HK-2 (cell line): ENCODE results near the gene KNTC1.
A peak's percentile ranks its signal among the peaks of the same experiment; 100 is the strongest.
"Not testable (repeated sequence)": the region's sequence is repeated elsewhere in the genome, so short reads cannot be mapped to it uniquely, and the experiment has no call there.

Experiments used
- DNase-seq: peaks from one replicate; pipeline ENCODE4 v3.0.0-alpha.2; 2018; ENCODE audit not compliant: unreplicated experiment

The KNTC1 gene

DNA sequence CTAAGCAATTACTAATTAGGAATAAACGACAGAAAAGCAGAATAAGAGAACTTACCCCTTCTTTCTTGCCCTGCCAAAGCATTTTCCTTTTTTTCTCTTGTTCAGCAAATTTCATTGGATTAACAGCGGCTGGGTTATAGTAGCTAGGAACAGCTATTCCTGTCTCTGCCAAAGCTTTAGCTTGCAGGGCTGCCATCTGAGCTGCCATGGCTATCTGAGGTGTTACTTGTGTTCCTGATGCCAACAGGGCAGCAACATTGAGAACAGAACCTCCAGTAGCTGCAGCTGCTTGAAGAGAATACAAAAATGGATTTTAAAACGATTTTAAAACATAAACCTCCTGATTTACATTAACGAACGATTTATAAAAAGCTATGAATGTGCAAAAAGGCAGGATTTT, 18.9 kb upstream of the KNTC1 start:
- DNase-seq: no peak

DNA sequence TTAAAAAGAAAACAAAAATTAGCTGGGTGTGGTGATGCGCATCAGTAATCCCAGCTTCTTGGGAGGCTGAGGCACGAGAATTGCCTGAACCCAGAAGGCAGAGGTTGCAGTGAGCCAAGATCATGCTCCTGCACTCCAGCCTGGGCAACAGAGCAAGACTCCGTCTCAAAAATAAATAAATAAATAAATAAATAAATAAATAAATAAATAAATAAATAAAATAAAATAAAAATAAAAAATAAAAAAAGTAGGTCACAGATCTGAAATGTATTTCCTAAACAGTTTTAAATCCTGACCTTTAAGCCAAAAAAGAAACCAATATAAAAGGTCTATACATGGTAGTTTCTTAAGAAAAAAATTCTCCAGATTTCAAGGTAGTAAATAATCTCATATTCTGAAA, 14.0 kb upstream of the KNTC1 start:
- DNase-seq: not testable (repeated sequence)

DNA sequence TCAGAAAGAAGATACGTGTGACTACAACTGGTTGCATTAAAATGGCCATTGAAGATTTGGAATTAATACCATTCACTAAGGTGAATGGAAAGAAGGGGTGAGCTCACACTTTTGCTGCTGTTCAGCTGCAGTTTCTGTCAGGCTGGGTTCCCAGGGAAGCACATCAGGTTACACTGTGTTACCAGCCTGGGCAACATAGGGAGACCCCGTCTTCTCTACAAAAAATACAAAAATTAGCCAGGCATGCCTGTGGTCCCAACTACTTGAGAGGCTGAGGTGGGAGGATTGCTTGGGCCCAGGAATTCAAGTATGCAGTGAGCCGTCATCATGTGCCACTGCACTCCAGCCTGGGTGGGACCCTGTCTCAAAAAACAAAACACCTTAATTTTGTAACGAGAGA, 13.4 kb upstream of the KNTC1 start:
- no peak for DNase-seq

DNA sequence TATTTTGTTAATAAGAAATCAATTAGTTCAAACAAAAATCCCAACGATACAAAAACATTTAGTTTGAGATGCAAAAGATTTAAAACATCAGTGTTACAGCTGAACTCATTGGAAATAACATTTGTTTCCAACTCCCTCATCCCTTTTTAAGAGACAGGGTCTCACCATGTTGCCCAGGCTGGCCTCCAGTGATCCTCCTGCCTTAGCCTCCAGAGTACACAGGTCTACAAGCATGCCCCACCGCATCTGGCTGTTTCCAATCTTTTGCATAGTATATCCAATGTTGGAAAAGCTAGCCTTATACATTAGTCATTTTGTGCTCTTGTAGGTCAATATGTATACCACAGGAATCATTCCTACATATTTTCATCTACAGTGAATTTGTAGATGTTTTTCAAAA, 11.8 kb upstream of the KNTC1 start:
- DNase-seq: no peak

DNA sequence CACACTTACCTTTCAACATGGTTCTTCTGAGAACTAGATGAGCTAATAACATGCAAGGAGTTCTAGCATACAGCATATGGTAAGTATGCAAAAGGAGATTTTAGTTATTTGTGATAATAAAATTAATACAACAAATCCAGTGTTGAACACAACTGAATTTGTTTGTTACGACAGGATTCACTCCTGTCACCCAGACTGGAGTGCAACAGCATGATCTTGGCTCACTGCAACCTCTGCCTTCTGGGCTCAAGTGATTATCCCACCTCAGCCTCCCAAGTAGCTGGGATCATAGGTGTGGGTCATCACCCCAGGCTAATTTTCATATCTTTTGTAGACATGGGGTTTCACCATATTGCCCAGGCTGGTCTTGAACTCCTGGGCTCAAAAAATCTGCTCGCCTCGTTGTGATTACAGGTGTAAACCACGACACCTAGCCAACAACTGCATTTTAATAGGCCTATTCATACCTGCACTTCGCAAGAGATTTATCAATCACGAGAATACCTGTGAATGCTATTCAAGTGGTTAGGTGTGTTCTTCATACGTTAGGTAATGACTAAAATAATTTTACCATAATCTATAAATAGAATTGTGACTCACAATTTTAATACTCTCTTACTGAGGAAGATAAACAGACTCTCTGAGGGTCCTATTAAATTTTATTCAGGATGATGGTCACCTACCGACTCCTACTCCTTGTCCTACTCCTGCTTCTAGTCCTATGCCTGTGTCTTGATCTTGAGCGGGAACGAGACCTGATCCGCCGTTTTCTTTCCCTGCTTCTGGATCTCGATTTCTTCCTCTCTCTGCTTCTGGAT, 10.3 kb upstream of the KNTC1 start:
- DNase-seq: no peak

DNA sequence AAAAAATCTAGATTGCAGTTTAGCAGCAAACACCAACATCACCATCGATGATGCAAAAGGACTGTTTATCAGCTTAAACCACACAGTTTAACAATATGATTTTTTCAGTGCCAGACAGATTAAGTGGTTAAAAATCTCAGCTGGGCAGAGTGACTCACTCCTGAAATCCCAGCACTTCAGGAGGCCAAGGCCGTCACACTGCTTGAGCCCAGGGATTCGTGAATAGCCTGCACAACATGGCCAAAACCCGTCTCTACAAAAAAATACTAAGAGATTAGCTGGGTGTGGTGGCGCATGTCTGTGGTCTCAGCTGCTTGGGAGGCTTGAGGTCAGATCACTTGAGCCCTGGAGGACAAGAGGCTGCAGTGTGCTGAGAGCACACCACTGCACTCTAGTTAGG, 9.2 kb upstream of the KNTC1 start:
- DNase-seq: peak; percentile 86

DNA sequence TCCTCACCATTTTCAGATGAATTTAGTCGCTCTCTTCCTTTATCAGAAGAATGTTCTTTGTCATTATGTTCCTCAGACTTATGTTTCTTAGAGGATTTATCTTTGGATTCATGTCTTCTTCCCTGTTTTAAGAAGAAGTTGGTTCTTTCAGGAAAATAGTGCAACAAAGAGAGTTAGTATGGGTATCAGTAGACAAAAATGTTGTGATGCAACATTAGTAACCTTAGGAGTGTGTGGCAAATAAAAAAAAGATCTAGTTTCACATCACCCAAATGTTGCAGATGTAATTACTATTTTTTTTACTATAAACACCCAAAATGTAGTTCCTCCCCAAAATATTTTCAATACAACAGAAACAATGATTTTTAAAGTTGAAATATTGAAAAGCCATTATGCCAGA, 8.1 kb upstream of the KNTC1 start:
- no peak for DNase-seq

DNA sequence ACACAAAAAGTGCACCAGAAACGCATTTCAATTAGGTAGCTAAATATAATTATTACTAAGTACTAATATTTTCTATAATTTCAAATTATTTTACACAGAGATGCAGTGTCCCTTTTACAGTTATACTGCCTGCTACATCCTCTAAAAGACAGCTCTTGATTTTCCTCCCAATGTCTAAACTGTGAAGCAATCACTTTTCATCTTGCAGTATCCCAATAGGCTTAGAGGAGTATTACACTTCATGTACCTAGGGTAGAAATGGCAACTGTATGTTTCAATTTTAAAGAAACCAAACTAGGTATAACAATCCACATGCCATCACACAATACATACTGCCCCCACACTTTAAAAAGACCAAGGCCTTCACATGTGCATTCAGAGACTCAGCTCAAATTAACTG, 7.6 kb upstream of the KNTC1 start:
- DNase-seq: no peak

DNA sequence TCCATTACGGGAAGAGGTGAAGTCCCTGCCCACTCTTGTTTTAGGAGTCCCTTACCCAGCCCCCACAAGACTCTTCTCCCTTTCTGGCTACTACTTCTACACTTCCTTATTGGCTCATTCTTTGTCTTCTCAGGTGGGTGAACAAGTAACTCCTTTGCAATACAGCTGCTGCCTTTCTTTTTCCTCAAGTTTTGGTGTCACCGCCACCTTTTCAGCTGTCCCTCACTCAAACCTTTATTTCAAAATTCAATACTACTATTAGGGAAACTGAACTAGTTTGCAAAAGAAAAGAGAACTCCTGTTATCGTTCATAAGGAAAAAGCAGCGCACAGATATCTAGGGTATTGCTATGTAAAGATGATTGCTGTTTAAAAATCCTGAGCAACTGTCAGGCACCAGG, 6.4 kb upstream of the KNTC1 start:
- no peak for DNase-seq

DNA sequence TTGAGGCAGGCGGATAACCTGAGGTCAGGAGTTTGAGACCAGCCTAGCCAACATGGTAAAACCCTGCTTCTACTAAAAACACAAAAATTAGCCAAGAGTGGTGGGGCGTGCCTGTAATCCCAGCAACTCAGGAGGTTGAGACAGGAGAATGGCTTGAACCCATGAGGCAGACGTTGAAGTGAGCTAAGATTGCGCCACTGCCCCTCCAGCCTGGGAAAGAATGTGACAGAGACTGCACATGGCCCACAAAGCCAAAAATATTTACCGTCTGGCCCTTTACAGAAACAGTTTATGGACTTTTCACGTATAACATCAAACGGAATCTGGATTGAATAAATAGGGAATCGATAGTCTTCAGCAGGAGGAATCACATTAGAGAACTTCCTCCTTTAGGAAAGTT, 3.8 kb upstream of the KNTC1 start:
- DNase-seq: no peak

DNA sequence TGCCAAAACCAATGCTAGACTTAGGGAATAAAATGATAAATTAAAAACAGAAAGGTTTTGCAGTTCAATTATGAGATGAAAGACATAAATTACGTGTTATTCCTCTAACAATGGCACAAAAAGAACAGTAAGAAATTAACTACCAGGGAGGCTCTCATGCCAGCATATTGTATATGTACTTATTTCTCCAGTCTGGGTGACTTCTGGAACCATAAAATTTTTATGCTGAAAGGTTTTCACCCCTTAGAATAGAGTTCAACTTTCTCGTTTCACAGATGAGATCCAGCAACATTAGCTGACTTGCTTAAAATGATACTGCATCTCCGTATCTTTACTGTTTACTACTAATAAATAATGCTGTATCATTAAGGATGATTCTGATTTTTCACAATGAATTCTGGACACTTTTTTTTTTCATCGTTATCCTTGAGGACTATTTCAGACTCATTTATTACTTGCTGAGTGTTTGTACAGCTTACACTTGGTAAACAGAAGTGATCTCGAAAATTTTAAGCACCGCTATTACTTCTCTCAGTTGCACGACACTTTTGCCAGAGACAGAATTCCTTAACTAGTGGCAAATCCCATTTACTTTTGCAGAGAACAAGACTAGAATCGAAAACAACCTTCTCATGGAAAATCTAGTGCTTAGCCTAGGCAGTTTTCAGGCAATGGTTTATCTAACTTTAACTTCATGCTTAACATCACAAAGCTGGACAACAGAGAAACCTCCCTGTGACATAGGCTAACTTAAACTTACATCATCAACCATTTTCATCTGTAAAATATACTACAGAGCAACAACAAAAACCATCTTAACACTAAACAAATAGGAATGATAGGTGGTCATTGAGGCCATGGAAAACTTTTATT, 3.0 kb upstream of the KNTC1 start:
- DNase-seq: no peak

DNA sequence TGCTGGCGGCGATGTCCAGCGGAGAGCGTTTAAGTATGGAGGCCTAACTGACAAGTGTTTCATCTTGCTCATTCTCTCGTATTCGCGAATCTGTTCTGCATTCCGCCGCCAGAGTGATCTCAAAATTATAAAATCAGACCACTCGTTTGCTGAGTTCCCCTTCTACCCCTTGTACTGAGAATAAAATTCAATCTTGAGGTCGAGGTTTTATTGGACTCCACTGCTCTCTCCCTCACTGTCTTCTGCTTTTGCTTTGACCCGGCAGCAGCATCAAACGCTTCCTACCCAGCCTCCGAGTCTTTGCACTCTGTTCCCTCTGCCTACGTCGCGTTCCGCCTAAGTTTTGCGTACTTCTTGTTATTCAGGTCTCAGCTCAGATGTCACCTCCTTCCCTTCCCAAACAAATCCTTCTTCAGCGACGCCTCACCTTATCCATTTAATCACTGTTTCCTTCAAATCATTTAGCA, 462 bp downstream of the KNTC1 start:
- DNase-seq: no peak

DNA sequence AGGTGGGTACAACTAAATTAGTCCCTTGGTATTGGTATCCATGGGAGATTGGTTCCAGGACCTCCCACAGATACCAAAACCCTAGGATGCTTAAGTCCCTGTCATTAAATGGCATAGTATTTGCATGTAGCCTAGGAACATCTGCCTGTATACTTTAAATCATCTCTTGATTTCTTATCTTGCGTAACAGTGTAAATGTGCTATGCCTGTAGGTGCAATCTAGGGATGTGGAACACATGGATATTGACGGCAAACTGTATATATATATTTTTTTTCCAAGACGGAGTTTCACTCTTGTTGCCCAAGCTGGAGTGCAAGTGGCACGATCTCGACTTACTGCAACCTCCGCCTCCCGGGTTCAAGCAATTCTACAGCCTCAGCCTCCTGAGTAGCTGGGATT, 1.5 kb downstream of the KNTC1 start:
- DNase-seq: no peak

DNA sequence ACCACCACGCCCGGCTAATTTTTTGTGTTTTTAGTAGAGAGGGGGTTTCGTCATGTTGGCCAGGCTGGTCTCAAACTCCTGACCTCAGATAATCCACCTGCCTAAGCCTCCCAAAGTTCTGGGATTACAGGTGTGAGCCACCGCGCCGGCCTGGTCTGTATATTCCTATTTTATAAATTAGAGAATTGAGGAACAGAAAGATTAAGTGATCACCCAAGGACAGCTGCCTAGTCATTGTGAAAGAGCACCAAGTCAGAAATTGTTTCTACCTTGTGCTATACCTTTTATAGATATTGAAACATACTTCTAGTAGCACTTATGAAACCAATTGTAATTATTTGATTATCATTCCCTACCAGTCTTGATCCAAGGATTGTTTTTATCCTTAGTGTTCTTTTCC, 1.9 kb downstream of the KNTC1 start:
- no peak for DNase-seq

DNA sequence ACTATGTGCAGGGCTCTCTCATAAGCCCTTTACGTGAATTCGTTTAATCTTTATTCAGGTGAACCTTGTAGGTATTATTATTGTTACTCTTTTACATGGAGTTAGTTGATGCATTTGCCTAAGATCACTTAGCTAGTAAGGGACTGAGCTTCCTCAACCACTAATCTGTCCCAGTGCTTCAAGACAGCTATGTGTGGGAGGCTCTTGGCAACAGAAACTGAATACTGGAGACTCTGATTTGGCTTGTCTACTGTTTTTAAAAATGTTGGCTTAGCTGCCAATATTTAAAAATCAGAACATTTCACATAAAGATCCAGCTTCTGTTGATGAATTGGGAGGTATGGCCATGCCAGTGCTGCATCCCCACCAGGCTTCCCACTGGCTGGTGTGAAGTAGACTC, 6.8 kb downstream of the KNTC1 start:
- no peak for DNase-seq

DNA sequence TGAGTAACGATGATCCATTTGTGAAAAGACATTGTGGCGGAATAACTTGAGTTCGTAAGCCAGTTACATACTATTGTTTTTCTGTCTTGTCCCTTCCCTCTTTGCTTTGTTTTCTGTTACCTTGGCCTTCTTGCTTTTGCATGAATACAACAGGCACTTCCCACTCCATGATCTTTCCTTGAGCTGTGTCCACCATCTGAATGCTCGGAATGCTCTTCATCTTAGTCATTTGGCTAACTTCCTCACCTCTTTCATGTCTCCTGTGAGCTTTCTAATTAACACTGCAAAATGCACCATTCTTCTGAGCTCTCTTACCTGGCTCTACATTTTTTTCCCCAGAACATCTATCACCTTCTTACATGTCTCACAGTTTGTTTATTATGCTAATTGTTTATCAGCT, 10.0 kb downstream of the KNTC1 start:
- DNase-seq: no peak

DNA sequence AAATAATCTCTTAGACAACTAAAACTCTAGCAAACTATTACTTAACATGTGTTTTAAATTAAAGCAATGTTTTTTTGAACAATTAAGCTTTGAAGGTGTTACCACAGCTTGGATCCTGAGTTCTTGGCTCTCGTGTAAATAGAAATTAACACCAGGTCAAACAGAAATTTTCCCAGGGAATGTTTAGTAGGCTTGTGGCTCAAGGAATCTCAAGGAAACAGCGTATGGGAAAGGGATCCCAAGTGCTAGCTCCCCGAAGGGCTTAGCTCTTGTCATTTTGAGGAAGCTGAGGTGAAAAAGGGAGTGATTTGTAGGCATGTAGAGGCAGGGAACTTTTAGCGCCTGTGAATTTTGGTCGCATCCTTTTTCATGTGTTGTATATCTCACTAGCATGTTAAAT, 11.4 kb downstream of the KNTC1 start:
- no peak for DNase-seq

DNA sequence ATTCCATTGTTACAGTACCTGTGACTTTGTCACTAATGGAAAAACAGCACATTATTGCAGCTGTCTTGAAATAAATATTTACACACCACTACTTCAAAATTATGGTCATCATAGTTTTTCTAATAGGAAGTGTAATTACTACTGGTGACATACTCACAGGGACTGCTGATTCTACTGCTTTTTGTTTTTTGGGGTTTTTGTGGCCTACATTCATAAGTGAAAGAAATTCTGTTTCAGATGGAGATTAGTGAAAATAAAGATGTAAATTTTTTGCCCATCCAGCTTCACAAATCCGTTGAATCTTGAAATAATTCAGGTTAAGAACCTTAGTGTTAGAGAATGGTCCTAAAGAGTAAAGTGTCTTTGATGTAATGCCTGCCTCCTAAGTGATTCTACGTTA, 17.5 kb downstream of the KNTC1 start:
- DNase-seq: no peak

DNA sequence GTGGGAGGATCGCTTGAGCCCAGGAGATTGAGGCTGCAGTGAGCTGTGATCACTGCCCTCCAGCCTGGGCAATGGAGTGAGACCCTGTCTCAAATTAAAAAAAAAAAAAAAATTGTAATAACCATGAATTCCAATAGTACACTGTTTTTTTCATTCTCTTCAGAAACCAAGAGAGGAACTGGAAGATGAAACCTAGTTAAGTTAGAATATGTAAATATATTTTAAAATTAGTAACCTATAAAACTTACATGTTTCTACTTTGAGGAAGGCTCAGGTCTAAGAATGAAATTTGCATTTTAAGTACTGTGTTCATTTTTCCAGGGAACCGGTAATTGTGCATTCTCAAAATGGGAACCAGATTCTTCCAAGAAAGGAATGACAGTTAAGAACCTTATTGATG, 18.8 kb downstream of the KNTC1 start:
- no peak for DNase-seq

DNA sequence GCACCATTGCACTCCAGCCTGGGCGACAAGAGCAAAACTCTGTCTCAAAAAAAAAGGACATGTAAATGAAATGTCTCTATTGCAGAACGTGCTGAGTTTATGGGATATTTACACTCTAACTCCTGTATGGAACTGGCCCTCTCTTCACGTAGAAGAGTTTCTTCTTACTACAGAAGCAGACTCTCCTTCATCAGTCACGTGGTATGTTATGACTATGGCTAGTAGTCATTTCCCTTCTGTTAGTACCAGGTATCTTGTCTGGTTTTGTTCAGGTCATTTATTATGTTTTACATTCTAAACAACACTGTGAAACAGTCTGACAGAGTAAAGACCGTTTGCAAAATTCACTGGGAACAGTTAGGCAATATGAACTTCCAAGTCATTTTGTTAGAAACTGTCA, 20.3 kb downstream of the KNTC1 start:
- no peak for DNase-seq

DNA sequence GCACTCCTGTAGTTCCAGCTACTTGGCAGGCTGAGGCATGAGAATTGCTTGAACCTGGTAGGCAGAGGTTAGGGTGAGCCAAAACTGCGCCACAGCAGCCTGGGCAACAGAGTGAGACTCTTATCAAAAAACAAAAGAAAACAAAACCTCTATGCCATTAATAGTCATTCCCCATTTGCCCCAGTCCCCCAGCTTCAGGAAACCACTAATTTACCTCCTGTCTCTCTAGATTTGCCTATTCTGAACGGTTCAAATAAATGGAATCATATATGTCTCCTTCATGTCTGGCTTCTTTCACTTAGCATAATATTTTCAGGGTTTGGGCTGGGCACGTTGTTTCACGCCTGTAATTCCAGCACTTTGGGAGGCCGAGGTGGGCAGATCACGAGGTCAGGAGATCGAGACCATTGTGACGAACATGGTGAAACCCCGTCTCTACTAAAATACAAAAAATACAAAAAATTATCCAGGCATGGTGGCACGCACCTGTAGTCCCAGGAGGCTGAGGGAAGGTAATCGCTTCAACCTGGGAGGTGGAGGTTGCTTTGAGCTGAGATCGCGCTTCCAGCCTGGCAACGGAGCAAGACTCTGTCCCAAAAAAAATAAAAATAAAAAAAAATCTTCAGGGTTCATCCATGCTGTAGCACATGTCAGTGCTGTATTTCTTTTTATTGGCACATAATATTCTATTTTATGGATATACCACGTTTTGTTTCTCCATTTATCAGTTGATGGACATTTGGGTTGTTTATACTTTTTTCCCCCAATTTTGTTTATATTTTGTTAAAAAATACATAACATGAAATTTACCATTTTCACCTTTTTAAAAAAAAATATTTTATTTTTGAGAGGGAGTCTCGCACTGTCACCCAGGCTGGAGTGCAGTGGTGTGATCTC, 31.9 kb downstream of the KNTC1 start:
- DNase-seq: no peak

DNA sequence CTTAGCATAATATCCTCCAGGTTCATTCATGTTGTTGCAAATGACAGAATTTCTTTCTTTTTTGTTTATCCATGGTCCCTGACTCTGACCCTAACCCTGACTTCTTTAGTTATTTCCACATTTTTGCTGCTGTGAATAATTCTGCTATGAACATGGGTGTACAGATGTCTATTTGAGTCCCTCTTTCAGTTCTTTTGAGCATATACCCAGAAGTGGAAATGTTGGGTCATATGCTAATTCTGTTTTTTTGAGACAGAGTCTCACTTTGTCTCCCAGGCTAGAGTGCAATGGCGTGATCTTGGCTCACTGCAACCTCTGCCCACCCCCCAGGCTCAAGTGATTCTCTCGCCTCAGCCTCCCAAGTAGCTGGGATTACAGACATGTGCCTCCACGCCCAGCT, 33.1 kb downstream of the KNTC1 start:
- DNase-seq: no peak
